Measurements from ENCODE around the gene LILRB3. TPM values are rescaled to one million over a fixed set of nuclear protein-coding genes. Genes with fewer than 3 reads are reported as not detected.

Gene LILRB3
- total RNA-seq, 4 donors from 2014 or later = 7.8 to 18.8 (median 8.3) TPM; not detected in 1

DNA sequence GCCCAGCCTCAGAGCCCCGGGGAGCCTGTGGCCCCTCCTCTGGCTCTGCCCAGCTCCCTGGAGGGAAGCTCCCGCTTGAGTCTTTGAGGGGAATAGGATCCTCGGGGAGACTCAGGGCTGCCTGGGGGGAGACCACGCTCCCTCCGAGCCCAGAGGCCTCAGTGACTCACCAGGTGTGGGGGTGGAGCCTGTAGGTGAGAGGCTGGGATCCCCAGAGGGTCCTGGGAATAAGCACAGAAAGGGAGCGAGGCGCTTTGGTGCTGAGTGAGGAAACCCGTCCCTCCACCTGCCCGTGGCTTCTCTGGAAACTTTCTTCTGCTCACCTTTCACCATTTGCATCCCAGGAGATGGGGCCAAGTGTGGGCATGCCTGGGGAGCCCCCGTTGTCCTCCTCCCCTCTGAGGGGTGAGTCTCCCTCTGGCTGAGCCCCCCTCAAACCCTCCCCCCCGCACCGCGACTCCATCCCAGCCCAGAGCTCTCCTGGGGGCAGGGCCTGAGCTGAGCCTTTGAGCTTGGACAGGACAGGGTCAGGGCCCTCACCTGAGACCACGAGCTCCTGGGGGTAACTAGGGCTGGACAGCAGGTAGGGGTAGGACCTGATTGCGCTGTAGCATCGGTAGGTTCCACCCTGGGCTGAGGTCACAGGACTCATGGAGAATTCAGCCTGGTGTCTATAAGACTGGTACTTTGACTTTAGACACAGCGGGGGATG is 31.5 kb upstream of the LILRB3 start:
- intact Hi-C loops (cut with DNase I) = no loop called here
- no peaks in the 10 kb centered on the region for H3K36me3 ChIP-seq
- no peaks in the 10 kb centered on the region for H3K4me1 ChIP-seq
- no peak overlapping the region for H3K27ac ChIP-seq
- H3K4me3 ChIP-seq = no peak overlapping the region
- H3K27me3 ChIP-seq = peaks cover 0 to 61% (median 0%) of the 10 kb centered on the region in 4 donors
- TF ChIP-seq CTCF (IDR thresholded peaks at IDR 0.05) = no peak
- TF ChIP-seq POLR2A (IDR thresholded peaks at IDR 0.05) = no peak
- 30 to 52% methylated on average over 6 to 7 of the region's 17 CpGs for WGBS, 2 donors
- H3K9me3 ChIP-seq = no peaks in the 10 kb centered on the region
- DNase-seq = no peak

DNA sequence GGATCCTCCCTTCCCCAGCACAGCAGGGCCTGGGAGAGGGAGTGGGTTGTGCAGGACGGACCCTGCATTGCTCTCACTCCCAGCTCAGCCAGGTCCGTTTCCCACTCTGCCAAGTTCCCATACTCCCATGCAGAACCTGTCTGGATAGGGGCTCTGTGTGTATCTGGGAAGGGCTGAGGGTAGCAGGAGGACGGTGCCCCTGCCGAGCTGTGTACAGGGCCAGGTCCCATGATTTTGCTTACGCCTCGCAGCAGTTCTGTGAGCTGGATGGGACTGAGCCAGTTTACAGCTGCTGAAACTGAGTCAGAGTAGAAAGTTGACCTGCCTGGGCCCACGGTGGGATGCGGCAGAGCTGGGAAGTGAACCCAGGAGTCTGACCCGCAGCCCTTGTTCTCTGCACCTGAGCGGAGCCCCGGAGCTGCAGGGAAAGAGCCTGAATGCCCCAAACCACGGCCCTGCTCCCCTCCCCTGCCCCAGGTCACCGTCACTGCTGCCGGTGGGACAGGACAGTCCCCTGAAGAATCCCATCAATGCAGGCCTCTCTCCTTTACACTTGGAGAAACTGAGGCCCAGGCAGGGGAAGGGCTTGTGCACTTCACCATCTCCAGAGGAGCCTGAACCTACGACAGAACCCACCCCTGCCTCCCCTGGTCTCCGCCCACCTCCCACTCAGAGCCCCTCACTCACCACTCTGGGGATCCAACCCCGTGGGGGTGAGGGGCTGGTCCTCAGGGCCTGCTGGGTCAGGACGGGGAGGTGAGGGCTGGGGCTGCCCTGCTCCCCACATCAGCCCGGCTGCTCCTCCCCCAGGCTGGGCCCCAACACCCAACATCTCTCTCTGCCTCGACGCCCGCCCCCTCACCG is 30.8 kb upstream of the LILRB3 start:
- 75% methylated on average over 11 of the region's 23 CpGs; no CpG with 5 or more reads in 1 of the 2 donors for WGBS, 2 donors
- intact Hi-C loops (cut with DNase I) = no loop called here
- H3K27me3 ChIP-seq = peaks cover 0 to 61% (median 0%) of the 10 kb centered on the region in 4 donors
- DNase-seq = no peak
- H3K27ac ChIP-seq = no peak overlapping the region
- no peaks in the 10 kb centered on the region for H3K36me3 ChIP-seq
- H3K9me3 ChIP-seq = no peaks in the 10 kb centered on the region
- TF ChIP-seq POLR2A (IDR thresholded peaks at IDR 0.05) (no peak), CTCF (IDR thresholded peaks at IDR 0.05) (no peak)
- H3K4me1 ChIP-seq = no peaks in the 10 kb centered on the region
- H3K4me3 ChIP-seq = no peak overlapping the region

GRCh38 chr19:54252845-54253244 is 30.0 kb upstream of the LILRB3 start:
- DNase-seq = no peak
- Histone ChIP-seq H3K27ac (no peak overlapping the region), H3K36me3 (no peaks in the 10 kb centered on the region), H3K4me1 (no peaks in the 10 kb centered on the region), H3K27me3 (peaks cover 0 to 61% (median 0%) of the 10 kb centered on the region in 4 donors), H3K4me3 (no peak overlapping the region), H3K9me3 (no peaks in the 10 kb centered on the region)
- no peak for TF ChIP-seq CTCF (IDR thresholded peaks at IDR 0.05)
- TF ChIP-seq POLR2A (IDR thresholded peaks at IDR 0.05) = no peak
- 50 to 58% methylated on average over 3 of the region's 11 CpGs for WGBS, 2 donors
- intact Hi-C loops (cut with DNase I) = no loop called here

DNA sequence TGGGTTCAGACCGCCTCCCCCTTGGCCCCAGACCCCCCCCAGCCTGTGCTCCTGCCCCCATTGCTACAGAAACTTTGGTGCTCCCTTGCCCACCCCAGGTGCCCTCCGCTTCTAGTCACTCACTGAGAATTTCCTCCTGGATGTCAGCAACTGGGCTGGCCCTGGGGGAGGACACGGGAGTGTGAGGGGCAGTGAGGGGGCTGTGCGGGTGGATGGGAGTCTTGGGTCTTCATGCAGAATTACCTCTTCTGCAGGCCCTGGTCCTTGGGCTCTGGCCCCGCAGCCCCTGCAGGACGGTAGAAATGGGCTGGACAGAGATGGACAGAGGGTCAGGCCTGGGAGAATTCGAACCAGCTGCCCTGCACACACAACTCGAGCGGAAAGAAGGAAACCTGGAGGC is 29.4 kb upstream of the LILRB3 start:
- 67 to 77% methylated on average over 4 to 5 of the region's 9 CpGs for WGBS, 2 donors
- TF ChIP-seq CTCF (IDR thresholded peaks at IDR 0.05) = no peak
- no peak for TF ChIP-seq POLR2A (IDR thresholded peaks at IDR 0.05)
- H3K27ac ChIP-seq = no peak overlapping the region
- no peak for DNase-seq
- peaks cover 0 to 60% (median 0%) of the 10 kb centered on the region in 4 donors for H3K27me3 ChIP-seq
- no peak overlapping the region for H3K4me3 ChIP-seq
- intact Hi-C loops (cut with DNase I) = no loop called here
- no peaks in the 10 kb centered on the region for H3K36me3 ChIP-seq
- no peaks in the 10 kb centered on the region for H3K9me3 ChIP-seq
- H3K4me1 ChIP-seq = no peaks in the 10 kb centered on the region

- Histone ChIP-seq H3K4me3 (no peak overlapping the region), H3K36me3 (no peaks in the 10 kb centered on the region), H3K27ac (peak overlapping the region in 2 of 4 donors; percentile 16 to 50), H3K4me1 (no peaks in the 10 kb centered on the region), H3K27me3 (peaks cover 0 to 21% (median 0%) of the 10 kb centered on the region in 4 donors), H3K9me3 (no peaks in the 10 kb centered on the region)
- no peak for DNase-seq
- intact Hi-C loops (cut with DNase I) = no loop called here
- 45 to 60% methylated on average over 5 to 8 of the region's 8 CpGs for WGBS, 2 donors
- TF ChIP-seq CTCF (IDR thresholded peaks at IDR 0.05) (no peak), POLR2A (IDR thresholded peaks at IDR 0.05) (no peak)
These were observed 25.3 kb upstream of the LILRB3 start for GRCh38 chr19:54248016-54248601.

Measured in esophagus squamous epithelium (tissue), 5 donors.